Kidney (tissue), 14 donors: Measurements from ENCODE around the gene MPRIP. TPM values are rescaled to one million over a fixed set of nuclear protein-coding genes. Genes with fewer than 3 reads are reported as not detected.

ENCODE experiments used
- DNase-seq, 5 donors: peaks; one replicate each; pipeline ENCODE4 v3.0.0-alpha.2; 2013 to 2020
- FAIRE-seq: peaks from 2 replicates; lab custom pipeline; 2012; peaks lifted over from hg19 to GRCh38; lab: Jason Lieb, UNC
- H3K27ac ChIP-seq, 2 donors: one replicate each; pipeline ENCODE4 v1.7.0; 2013; ENCODE audit warnings: low read depth in 2 of 2, low read length in 2 of 2, inconsistent platforms in 1 of 2
- H3K27me3 ChIP-seq: one replicate; pipeline ENCODE4 v1.7.1; 2013; ENCODE audit warnings: low read length, inconsistent platforms; ENCODE audit not compliant: control insufficient read depth, insufficient read depth
- H3K36me3 ChIP-seq, 3 donors: one replicate each; pipeline versions ENCODE4 v1.7.0 to v1.7.1; 2013; ENCODE audit warnings: low read length in 3 of 3, control low read depth in 1 of 3, inconsistent platforms in 1 of 3; ENCODE audit not compliant: insufficient read depth in 3 of 3, control insufficient read depth in 2 of 3
- H3K4me1 ChIP-seq, 3 donors: one replicate each; pipeline versions ENCODE4 v1.7.0 to v1.7.1; 2013; ENCODE audit warnings: low read length in 3 of 3, inconsistent platforms in 1 of 3, low read depth in 1 of 3; ENCODE audit not compliant: control insufficient read depth in 2 of 3, insufficient read depth in 2 of 3
- H3K4me3 ChIP-seq, 3 donors: one replicate each; pipeline versions ENCODE4 v1.7.0 to v1.8.1; 2013; ENCODE audit warnings: low read length in 3 of 3, control low read depth in 1 of 3, inconsistent platforms in 1 of 3
- H3K9ac ChIP-seq, 3 donors: one replicate each; pipeline versions ENCODE4 v1.7.0 to v1.7.1; 2013; ENCODE audit warnings: low read length in 3 of 3, control low read depth in 1 of 3, inconsistent platforms in 1 of 3
- H3K9me3 ChIP-seq, 3 donors: one replicate each; pipeline versions ENCODE4 v1.7.0 to v1.7.1; 2013; ENCODE audit warnings: low read length in 3 of 3, control low read depth in 1 of 3, inconsistent platforms in 1 of 3; ENCODE audit not compliant: control insufficient read depth in 2 of 3, insufficient read depth in 1 of 3
- intact Hi-C: fragments of 100-400 bp; cut with DNase I; formaldehyde crosslinking; loops from one replicate; pipeline ENCODE4 v1.11.1; 2022
- polyA plus RNA-seq: library from polyadenylated mRNA; stranded (reverse); fragments of 350-450 nt; fragmentation: Illumina TruSeq; extraction: RNeasy Lipid Tissue Mini Kit (QIAGEN cat#74804); gene quantifications from one replicate; pipeline ENCODE4 v1.2.3, GENCODE V29; 2014; ENCODE audit warnings: low read depth, low replicate concordance; ENCODE audit not compliant: insufficient read depth
- total RNA-seq: library from RNA; stranded (reverse); fragmentation: NEBNext Ultra II Directional; extraction: Animal tissue kit (Norgen Biotek cat#: 25700); gene quantifications from one replicate; pipeline ENCODE4 v1.2.1, GENCODE V29; 2021
- TF ChIP-seq, protein P1 (sequence below): IDR thresholded peaks from 3 replicates; pipeline ENCODE4 v1.5.1; 2012; ENCODE audit warnings: mild to moderate bottlenecking, moderate library complexity, borderline replicate concordance; ENCODE audit not compliant: insufficient read depth; ENCODE audit errors: extremely low read depth
- donor health status: control.
- donor health status: control.
- donor health status: control.
- donor health status: control.
- donor health status: control.
- donor health status: DM: yes; HTN: yes; CAD: no.
- donor health status: Normal renal cell carcinoma (clear cell type).

MPRIP gene
- total and polyA plus RNA-seq, 2 donors from 2014 or later, result 120 to 250 TPM

DNA sequence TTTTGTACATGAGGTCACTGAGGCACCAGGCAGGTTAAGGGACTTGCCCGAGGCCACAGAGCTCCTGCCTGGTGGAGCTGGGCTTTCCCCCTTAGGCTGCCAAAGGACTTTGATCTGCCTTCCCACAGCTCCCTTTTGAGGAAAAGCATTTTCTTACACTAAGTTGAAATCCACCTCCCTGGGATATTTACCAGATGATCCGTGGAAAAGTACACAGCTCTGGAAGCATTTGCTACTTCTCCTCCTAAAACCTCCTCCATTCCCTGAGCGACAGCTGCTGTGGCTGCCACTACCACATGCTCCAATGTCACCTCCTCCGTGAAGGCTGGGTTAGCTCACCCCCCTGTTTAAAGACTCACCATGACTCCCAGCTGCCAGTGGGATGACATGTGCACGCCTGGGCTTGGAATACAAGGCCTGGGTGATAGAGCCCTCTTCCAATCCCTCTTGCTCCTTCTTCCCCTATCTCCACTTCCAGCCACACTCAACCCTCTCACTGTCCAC is 1.2 kb upstream of the MPRIP start:
- Histone ChIP-seq H3K36me3 (no peaks in the 10 kb centered on the region), H3K27ac (peak overlapping the region; percentile 58 to 80), H3K4me1 (peaks cover 6 to 27% (median 23%) of the 10 kb centered on the region in 3 donors), H3K9ac (peak overlapping the region in 2 of 3 donors; percentile 19 to 80), H3K9me3 (no peaks in the 10 kb centered on the region), H3K4me3 (peak overlapping the region in 2 of 3 donors; percentile 11 to 66), H3K27me3 (no peaks in the 10 kb centered on the region)
- intact Hi-C loops, result no loop called here
- FAIRE-seq, result no peak
- TF ChIP-seq, protein P1, sequence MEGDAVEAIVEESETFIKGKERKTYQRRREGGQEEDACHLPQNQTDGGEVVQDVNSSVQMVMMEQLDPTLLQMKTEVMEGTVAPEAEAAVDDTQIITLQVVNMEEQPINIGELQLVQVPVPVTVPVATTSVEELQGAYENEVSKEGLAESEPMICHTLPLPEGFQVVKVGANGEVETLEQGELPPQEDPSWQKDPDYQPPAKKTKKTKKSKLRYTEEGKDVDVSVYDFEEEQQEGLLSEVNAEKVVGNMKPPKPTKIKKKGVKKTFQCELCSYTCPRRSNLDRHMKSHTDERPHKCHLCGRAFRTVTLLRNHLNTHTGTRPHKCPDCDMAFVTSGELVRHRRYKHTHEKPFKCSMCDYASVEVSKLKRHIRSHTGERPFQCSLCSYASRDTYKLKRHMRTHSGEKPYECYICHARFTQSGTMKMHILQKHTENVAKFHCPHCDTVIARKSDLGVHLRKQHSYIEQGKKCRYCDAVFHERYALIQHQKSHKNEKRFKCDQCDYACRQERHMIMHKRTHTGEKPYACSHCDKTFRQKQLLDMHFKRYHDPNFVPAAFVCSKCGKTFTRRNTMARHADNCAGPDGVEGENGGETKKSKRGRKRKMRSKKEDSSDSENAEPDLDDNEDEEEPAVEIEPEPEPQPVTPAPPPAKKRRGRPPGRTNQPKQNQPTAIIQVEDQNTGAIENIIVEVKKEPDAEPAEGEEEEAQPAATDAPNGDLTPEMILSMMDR, result no peak
- DNase-seq, result peak in 3 of 5 donors; percentile 38 to 78 (median 44)

DNA sequence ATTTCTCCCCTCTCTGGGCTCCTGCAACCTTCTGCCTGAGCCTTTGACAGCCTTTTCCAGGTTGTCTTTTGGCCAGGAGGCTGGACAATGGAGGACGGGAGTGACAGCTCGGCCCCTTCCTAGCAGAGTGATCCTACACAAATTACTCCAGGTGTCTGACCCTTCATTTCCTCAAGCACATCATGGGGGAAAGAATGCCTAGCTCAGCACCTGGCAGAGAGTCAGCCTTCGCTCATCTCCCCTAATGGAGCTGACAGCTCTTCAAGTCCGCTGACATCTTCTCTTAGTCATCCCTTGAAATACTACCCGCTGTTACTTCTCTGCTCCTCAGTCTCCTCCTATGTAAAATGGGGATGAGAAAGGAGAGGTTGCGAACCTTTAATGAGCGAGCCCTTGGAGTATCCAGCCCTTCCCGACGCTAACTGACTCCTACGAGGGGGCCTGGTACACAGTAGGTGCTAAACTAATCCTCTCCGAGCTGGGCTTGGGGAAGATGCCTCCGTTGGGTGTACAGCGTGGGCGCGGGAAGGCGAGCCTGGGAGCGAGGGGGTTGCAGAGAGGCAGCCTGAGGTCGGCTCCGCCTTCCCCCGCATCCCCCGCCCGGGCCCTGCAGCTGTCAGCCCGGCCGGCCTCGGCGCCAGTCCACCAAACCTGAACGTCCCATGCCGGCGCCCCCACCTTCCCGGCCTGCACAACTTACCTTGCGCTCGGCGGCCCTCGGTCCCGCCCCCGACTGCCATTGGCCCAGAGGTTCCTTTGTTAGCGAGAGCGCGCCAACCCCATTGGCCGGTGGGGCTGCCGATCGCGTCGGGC is 480 bp upstream of the MPRIP start:
- TF ChIP-seq, protein P1, result no peak
- no peaks in the 10 kb centered on the region for H3K27me3 ChIP-seq
- H3K9me3 ChIP-seq, result no peaks in the 10 kb centered on the region
- no peak for FAIRE-seq
- H3K36me3 ChIP-seq, result no peaks in the 10 kb centered on the region
- peak overlapping the region; percentile 58 to 80 for H3K27ac ChIP-seq
- H3K9ac ChIP-seq, result peak overlapping the region; percentile 5 to 80 (median 34)
- DNase-seq, result peak; percentile 99
- intact Hi-C loops, result no loop called here
- peak overlapping the region; percentile 61 to 66 (median 63) for H3K4me3 ChIP-seq
- peaks cover 6 to 27% (median 25%) of the 10 kb centered on the region in 3 donors for H3K4me1 ChIP-seq

DNA sequence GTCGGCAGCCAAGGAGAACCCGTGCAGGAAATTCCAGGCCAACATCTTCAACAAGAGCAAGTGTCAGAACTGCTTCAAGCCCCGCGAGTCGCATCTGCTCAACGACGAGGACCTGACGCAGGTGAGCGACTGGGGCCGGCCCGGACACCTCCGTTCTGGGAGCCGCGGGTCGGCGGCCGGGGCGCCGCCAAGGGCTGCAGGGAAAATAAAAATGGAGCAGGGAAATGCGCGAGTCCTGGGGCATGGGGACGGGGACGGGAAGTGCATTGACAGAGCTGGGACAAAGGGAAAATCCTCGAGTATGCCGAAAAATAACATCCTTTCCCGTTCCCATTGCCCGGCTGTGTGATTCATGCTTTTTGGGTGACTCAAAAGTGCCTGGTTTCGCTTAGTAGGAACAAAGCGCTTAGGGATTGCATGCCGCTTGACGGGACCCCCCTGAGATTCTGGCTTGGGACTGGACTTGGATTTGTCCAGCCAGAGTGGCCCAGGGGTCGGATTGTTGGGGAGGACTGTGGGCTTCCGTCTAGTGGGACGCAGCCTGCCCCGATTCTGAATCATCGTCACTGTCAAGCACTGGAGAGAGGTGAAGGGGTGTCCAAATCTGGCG is 699 bp downstream of the MPRIP start:
- H3K9me3 ChIP-seq, result no peaks in the 10 kb centered on the region
- peak overlapping the region; percentile 88 to 92 for H3K27ac ChIP-seq
- no peak for FAIRE-seq
- DNase-seq, result peak in 1 of 5 donors; percentile 82
- peak overlapping the region; percentile 70 to 91 (median 90) for H3K4me3 ChIP-seq
- peaks cover 6 to 31% (median 27%) of the 10 kb centered on the region in 3 donors for H3K4me1 ChIP-seq
- intact Hi-C loops, result no loop called here
- H3K9ac ChIP-seq, result peak overlapping the region; percentile 83 to 92 (median 87)
- H3K27me3 ChIP-seq, result no peaks in the 10 kb centered on the region
- TF ChIP-seq, protein P1, result no peak
- H3K36me3 ChIP-seq, result no peaks in the 10 kb centered on the region
